ENCODE data around the gene NR4A1.
"Not testable (repeated sequence)": the region's sequence is repeated elsewhere in the genome, so short reads cannot be mapped to it uniquely, and the experiment has no call there.

The NR4A1 gene

GRCh38 chr12:52080403-52081251 lies 29.4 kb downstream of the NR4A1 start:
- no peak for DNase-seq

GRCh38 chr12:52081263-52081733 lies 30.1 kb downstream of the NR4A1 start:
- DNase-seq: no peak

GRCh38 chr12:52082026-52082668 lies 30.9 kb downstream of the NR4A1 start:
- no peak for DNase-seq

- no peak for DNase-seq
Measured at GRCh38 chr12:52082669-52082987, 31.4 kb downstream of the NR4A1 start.

- DNase-seq: no peak
Measured at GRCh38 chr12:52082988-52083637, 31.9 kb downstream of the NR4A1 start.

GRCh38 chr12:52083638-52083996 lies 32.4 kb downstream of the NR4A1 start:
- DNase-seq: no peak

- DNase-seq: no peak
Measured at GRCh38 chr12:52084491-52085231, 33.4 kb downstream of the NR4A1 start.

GRCh38 chr12:52085682-52086180 lies 34.5 kb downstream of the NR4A1 start:
- DNase-seq: no peak

GRCh38 chr12:52086366-52086765 lies 35.1 kb downstream of the NR4A1 start:
- no peak for DNase-seq

- no peak for DNase-seq
Measured at GRCh38 chr12:52086944-52087835, 35.9 kb downstream of the NR4A1 start.

GRCh38 chr12:52087961-52088820 lies 36.9 kb downstream of the NR4A1 start:
- DNase-seq: no peak

GRCh38 chr12:52089491-52089890 lies 38.2 kb downstream of the NR4A1 start:
- DNase-seq: no peak

GRCh38 chr12:52090291-52090690 lies 39.0 kb downstream of the NR4A1 start:
- DNase-seq: no peak

- no peak for DNase-seq
Measured at GRCh38 chr12:52091061-52091460, 39.8 kb downstream of the NR4A1 start.

- DNase-seq: no peak
Measured at GRCh38 chr12:52091869-52092268, 40.6 kb downstream of the NR4A1 start.

GRCh38 chr12:52093346-52093745 lies 42.1 kb downstream of the NR4A1 start:
- DNase-seq: no peak

- no peak for DNase-seq
Measured at GRCh38 chr12:52096332-52097044, 45.2 kb downstream of the NR4A1 start.

GRCh38 chr12:52097045-52097666 lies 45.9 kb downstream of the NR4A1 start:
- no peak for DNase-seq

- not testable (repeated sequence) for DNase-seq
Measured at GRCh38 chr12:52104431-52105089, 53.3 kb downstream of the NR4A1 start.
